Liver (tissue), 9 donors: ENCODE data around the gene BACH2. TPM values are rescaled to one million over a fixed set of nuclear protein-coding genes. Genes with fewer than 3 reads are reported as not detected.

Experiments used
- DNase-seq: peaks from one replicate; pipeline ENCODE4 v3.0.0-alpha.2; 2017; ENCODE audit warnings: low spot score
- H3K27ac ChIP-seq, 2 donors: one replicate each; pipeline ENCODE4 v1.7.0; 2013; ENCODE audit warnings: inconsistent platforms in 2 of 2, low read length in 2 of 2, control low read depth in 1 of 2, low read depth in 1 of 2, mild to moderate bottlenecking in 1 of 2
- H3K27me3 ChIP-seq, 4 donors: one replicate each; pipeline versions ENCODE4 v1.6.1 to v1.7.0; 2013; ENCODE audit warnings: low read length in 3 of 4, inconsistent platforms in 1 of 4, mild to moderate bottlenecking in 1 of 4, moderate library complexity in 1 of 4; ENCODE audit not compliant: control insufficient read depth in 4 of 4, insufficient read depth in 4 of 4
- H3K36me3 ChIP-seq, 4 donors: one replicate each; pipeline versions ENCODE4 v1.6.1 to v1.7.0; 2013; ENCODE audit warnings: low read length in 3 of 4, mild to moderate bottlenecking in 3 of 4, low read depth in 1 of 4, moderate library complexity in 1 of 4; ENCODE audit not compliant: control insufficient read depth in 4 of 4, insufficient read depth in 3 of 4
- H3K4me1 ChIP-seq, 4 donors: one replicate each; pipeline versions ENCODE4 v1.6.1 to v1.7.0; 2013; ENCODE audit warnings: low read length in 3 of 4, mild to moderate bottlenecking in 3 of 4, moderate library complexity in 1 of 4; ENCODE audit not compliant: control insufficient read depth in 4 of 4, insufficient read depth in 4 of 4
- H3K4me3 ChIP-seq, 3 donors: one replicate each; pipeline versions ENCODE4 v1.6.1 to v1.7.0; 2013; ENCODE audit warnings: low read length in 3 of 3, control low read depth in 1 of 3, low read depth in 1 of 3, mild to moderate bottlenecking in 1 of 3
- H3K9ac ChIP-seq, 2 donors: one replicate each; pipeline ENCODE4 v1.7.0; 2013; ENCODE audit warnings: low read length in 2 of 2, mild to moderate bottlenecking in 2 of 2, moderate library complexity in 2 of 2, control low read depth in 1 of 2, low read depth in 1 of 2
- H3K9me3 ChIP-seq, 4 donors: one replicate each; pipeline versions ENCODE4 v1.6.1 to v1.7.0; 2013; ENCODE audit warnings: low read length in 3 of 4; ENCODE audit not compliant: control insufficient read depth in 4 of 4
- EGR1 ChIP-seq, 2 donors: IDR thresholded peaks; 2 replicates each; pipeline ENCODE4 v1.6.1; 2016 to 2018; ENCODE audit warnings: antibody characterized with exemption in 2 of 2, low read depth in 2 of 2
- FOXA1 ChIP-seq: IDR thresholded peaks from 2 replicates; pipeline ENCODE4 v1.6.1; 2016; ENCODE audit warnings: antibody characterized with exemption
- GABPA ChIP-seq, 2 donors: IDR thresholded peaks in 1 of 2; conservative IDR thresholded peaks in 1 of 2; 2 replicates each; pipeline ENCODE4 v1.6.1; 2016; ENCODE audit warnings: antibody characterized with exemption in 2 of 2, mild to moderate bottlenecking in 1 of 2, moderate library complexity in 1 of 2
- HNF4A ChIP-seq, 2 donors: conservative IDR thresholded peaks; 2 replicates each; pipeline ENCODE4 v1.6.1; 2016; ENCODE audit warnings: antibody characterized with exemption in 2 of 2, mild to moderate bottlenecking in 2 of 2
- HNF4G ChIP-seq: IDR thresholded peaks from 2 replicates; pipeline ENCODE4 v1.6.1; 2016; ENCODE audit warnings: antibody characterized with exemption
- NR2F2 ChIP-seq: IDR thresholded peaks from 2 replicates; pipeline ENCODE4 v1.6.1; 2016; ENCODE audit warnings: antibody characterized with exemption
- REST ChIP-seq: IDR thresholded peaks from 2 replicates; pipeline ENCODE4 v1.6.1; 2016; ENCODE audit warnings: antibody characterized with exemption, mild to moderate bottlenecking
- RXRA ChIP-seq, 2 donors: IDR thresholded peaks; 2 replicates each; pipeline ENCODE4 v1.6.1; 2017 to 2018; ENCODE audit warnings: antibody characterized with exemption in 2 of 2, mild to moderate bottlenecking in 1 of 2
- SP1 ChIP-seq: IDR thresholded peaks from 2 replicates; pipeline ENCODE4 v1.6.1; 2018; ENCODE audit warnings: antibody characterized with exemption, mild to moderate bottlenecking
- YY1 ChIP-seq: IDR thresholded peaks from 2 replicates; pipeline ENCODE4 v1.6.1; 2016; ENCODE audit warnings: antibody characterized with exemption, mild to moderate bottlenecking
- WGBS: extraction: QIAGEN DNeasy Blood & Tissue Kit; methylation state at CpG from one replicate; pipeline ENCODE4 v1.1.7; 2013; 5-methylcytosine and 5-hydroxymethylcytosine counted together
- polyA plus RNA-seq, 2 donors: library from polyadenylated mRNA; stranded (reverse) in 1 of 2; unstranded in 1 of 2; fragments of 200-250 nt in 1 of 2; fragments of >200 nt in 1 of 2; fragmentation: Nextera tagmentation in 1 of 2; extraction: Ambion mirVana in 1 of 2; gene quantifications; one replicate each; pipeline versions ENCODE4 v1.2.1 to v1.2.3, GENCODE V29; 2013 to 2015
- total RNA-seq, 2 donors: library from RNA; depleted of rRNA; stranded (reverse); fragments of >200 nt; gene quantifications; one replicate each; pipeline ENCODE4 v1.2.3, GENCODE V29; 2014
- TF ChIP-seq, protein P1 (sequence below): fragments of 150-350 bp; IDR thresholded peaks from 2 replicates; pipeline ENCODE4 v1.5.1; 2017; ENCODE audit warnings: improper control_type of control experiment, low read depth, low read length; ENCODE audit not compliant: missing input control
- TF ChIP-seq, protein P2 (sequence below): IDR thresholded peaks from 2 replicates; pipeline ENCODE4 v1.6.1; 2016; ENCODE audit warnings: antibody characterized with exemption
- donor health status: healthy.
- donor health status: healthy.
- donor health status: healthy.
- donor health status: healthy.
- donor health status: healthy.

BACH2 gene
- total and polyA plus RNA-seq, 4 donors: 1.9 to 3.7 (median 1.9) TPM

GRCh38 chr6:90038961-90039653, 257.5 kb downstream of the BACH2 start:
- DNase-seq: no peak
- no peaks in the 10 kb centered on the region for H3K9me3 ChIP-seq
- TF ChIP-seq NR2F2 (no peak), REST (no peak), HNF4A (conservative IDR thresholded peaks at IDR 0.05) (peak in 1 of 2 donors; percentile 66), SP1 (no peak)
- no peak overlapping the region for H3K27ac ChIP-seq
- no peaks in the 10 kb centered on the region for H3K36me3 ChIP-seq
- 80% methylated on average over 18 of the region's 18 CpGs for WGBS
- H3K9ac ChIP-seq: no peak overlapping the region
- H3K4me3 ChIP-seq: no peak overlapping the region
- no peaks in the 10 kb centered on the region for H3K27me3 ChIP-seq
- peaks cover 0 to 3% (median under 1%) of the 10 kb centered on the region in 4 donors for H3K4me1 ChIP-seq

- TF ChIP-seq EGR1 (IDR thresholded peaks at IDR 0.05; ENCODE audit: low read depth in 2 of 2) (no peak), HNF4G (no peak)
- peaks cover 0 to 3% (median under 1%) of the 10 kb centered on the region in 4 donors for H3K4me1 ChIP-seq
- no peak for DNase-seq
- H3K9me3 ChIP-seq: no peaks in the 10 kb centered on the region
- H3K4me3 ChIP-seq: no peak overlapping the region
- no peak overlapping the region for H3K9ac ChIP-seq
- 83% methylated on average over 3 of the region's 3 CpGs for WGBS
- no peaks in the 10 kb centered on the region for H3K27me3 ChIP-seq
- H3K27ac ChIP-seq: no peak overlapping the region
- H3K36me3 ChIP-seq: no peaks in the 10 kb centered on the region
Observed at GRCh38 chr6:90036963-90037362, 259.7 kb downstream of the BACH2 start.

GRCh38 chr6:90035047-90035723, 261.5 kb downstream of the BACH2 start:
- Histone ChIP-seq H3K9me3 (no peaks in the 10 kb centered on the region), H3K27me3 (no peaks in the 10 kb centered on the region), H3K36me3 (no peaks in the 10 kb centered on the region), H3K9ac (no peak overlapping the region), H3K4me1 (peaks cover 0 to 3% (median under 1%) of the 10 kb centered on the region in 4 donors), H3K4me3 (no peak overlapping the region), H3K27ac (no peak overlapping the region)
- no peak for TF ChIP-seq HNF4A (conservative IDR thresholded peaks at IDR 0.05)
- TF ChIP-seq YY1: no peak
- no peak for TF ChIP-seq RXRA (IDR thresholded peaks at IDR 0.05)
- TF ChIP-seq, protein P1, sequence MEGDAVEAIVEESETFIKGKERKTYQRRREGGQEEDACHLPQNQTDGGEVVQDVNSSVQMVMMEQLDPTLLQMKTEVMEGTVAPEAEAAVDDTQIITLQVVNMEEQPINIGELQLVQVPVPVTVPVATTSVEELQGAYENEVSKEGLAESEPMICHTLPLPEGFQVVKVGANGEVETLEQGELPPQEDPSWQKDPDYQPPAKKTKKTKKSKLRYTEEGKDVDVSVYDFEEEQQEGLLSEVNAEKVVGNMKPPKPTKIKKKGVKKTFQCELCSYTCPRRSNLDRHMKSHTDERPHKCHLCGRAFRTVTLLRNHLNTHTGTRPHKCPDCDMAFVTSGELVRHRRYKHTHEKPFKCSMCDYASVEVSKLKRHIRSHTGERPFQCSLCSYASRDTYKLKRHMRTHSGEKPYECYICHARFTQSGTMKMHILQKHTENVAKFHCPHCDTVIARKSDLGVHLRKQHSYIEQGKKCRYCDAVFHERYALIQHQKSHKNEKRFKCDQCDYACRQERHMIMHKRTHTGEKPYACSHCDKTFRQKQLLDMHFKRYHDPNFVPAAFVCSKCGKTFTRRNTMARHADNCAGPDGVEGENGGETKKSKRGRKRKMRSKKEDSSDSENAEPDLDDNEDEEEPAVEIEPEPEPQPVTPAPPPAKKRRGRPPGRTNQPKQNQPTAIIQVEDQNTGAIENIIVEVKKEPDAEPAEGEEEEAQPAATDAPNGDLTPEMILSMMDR: no peak
- TF ChIP-seq NR2F2: no peak
- TF ChIP-seq, protein P2, sequence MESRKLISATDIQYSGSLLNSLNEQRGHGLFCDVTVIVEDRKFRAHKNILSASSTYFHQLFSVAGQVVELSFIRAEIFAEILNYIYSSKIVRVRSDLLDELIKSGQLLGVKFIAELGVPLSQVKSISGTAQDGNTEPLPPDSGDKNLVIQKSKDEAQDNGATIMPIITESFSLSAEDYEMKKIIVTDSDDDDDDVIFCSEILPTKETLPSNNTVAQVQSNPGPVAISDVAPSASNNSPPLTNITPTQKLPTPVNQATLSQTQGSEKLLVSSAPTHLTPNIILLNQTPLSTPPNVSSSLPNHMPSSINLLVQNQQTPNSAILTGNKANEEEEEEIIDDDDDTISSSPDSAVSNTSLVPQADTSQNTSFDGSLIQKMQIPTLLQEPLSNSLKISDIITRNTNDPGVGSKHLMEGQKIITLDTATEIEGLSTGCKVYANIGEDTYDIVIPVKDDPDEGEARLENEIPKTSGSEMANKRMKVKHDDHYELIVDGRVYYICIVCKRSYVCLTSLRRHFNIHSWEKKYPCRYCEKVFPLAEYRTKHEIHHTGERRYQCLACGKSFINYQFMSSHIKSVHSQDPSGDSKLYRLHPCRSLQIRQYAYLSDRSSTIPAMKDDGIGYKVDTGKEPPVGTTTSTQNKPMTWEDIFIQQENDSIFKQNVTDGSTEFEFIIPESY: no peak
- no peak for TF ChIP-seq HNF4G
- TF ChIP-seq FOXA1: no peak
- TF ChIP-seq GABPA (IDR thresholded peaks at IDR 0.05 in 1 of 2, conservative IDR thresholded peaks at IDR 0.05 in 1 of 2): no peak
- DNase-seq: no peak
- 88% methylated on average over 3 of the region's 3 CpGs for WGBS
